Astrocyte (in vitro differentiated cells and primary cell): Measurements from ENCODE around the gene TEDC2. TPM values are rescaled to one million over a fixed set of nuclear protein-coding genes. Genes with fewer than 3 reads are reported as not detected.

ENCODE experiments used
- DNase-seq: peaks from one replicate; pipeline ENCODE4 v3.0.0-alpha.2; 2010; ENCODE audit warnings: low read depth
- FAIRE-seq: peaks from 2 replicates; lab custom pipeline; 2011; peaks lifted over from hg19 to GRCh38; lab: Jason Lieb, UNC
- H2AFZ ChIP-seq: 2 replicates; pipeline ENCODE4 v1.6.0; 2012; ENCODE audit warnings: low read depth, low read length, inconsistent platforms
- H3K27ac ChIP-seq: 2 replicates; pipeline ENCODE4 v1.5.1; 2011; ENCODE audit warnings: low read depth, low read length, inconsistent platforms
- H3K27me3 ChIP-seq: 2 replicates; pipeline ENCODE4 v1.6.0; 2011; ENCODE audit warnings: low read length, inconsistent platforms; ENCODE audit not compliant: insufficient read depth
- H3K36me3 ChIP-seq: 2 replicates; pipeline ENCODE4 v1.5.1; 2011; ENCODE audit warnings: low read length, inconsistent platforms; ENCODE audit not compliant: insufficient read depth
- H3K4me1 ChIP-seq: 2 replicates; pipeline ENCODE4 v1.5.1; 2011; ENCODE audit warnings: low read length, inconsistent platforms; ENCODE audit not compliant: insufficient read depth
- H3K4me2 ChIP-seq: 2 replicates; pipeline ENCODE4 v1.6.0; 2012; ENCODE audit warnings: low read length, inconsistent platforms
- H3K4me3 ChIP-seq: 2 replicates; pipeline ENCODE4 v1.5.1; 2011; ENCODE audit warnings: low read depth, mild to moderate bottlenecking, low read length, inconsistent platforms; ENCODE audit not compliant: insufficient read depth
- H3K79me2 ChIP-seq: 2 replicates; pipeline ENCODE4 v1.6.0; 2012; ENCODE audit warnings: mild to moderate bottlenecking, low read length, inconsistent platforms; ENCODE audit not compliant: insufficient read depth
- H3K9ac ChIP-seq: 2 replicates; pipeline ENCODE4 v1.6.0; 2012; ENCODE audit warnings: mild to moderate bottlenecking, low read length, inconsistent platforms
- H3K9me3 ChIP-seq: 2 replicates; pipeline ENCODE4 v1.5.1; 2012; ENCODE audit warnings: low read depth, mild to moderate bottlenecking, low read length, inconsistent platforms; ENCODE audit not compliant: insufficient read depth
- H4K20me1 ChIP-seq: 2 replicates; pipeline ENCODE4 v1.6.0; 2012; ENCODE audit warnings: low read length, inconsistent platforms; ENCODE audit not compliant: insufficient read depth
- H3K27ac Mint-ChIP-seq: one replicate; pipeline ENCODE4 v1.8.0; 2021; ENCODE audit warnings: mild to moderate bottlenecking, mixed read lengths; ENCODE audit not compliant: unreplicated experiment
- H3K27me3 Mint-ChIP-seq: one replicate; pipeline ENCODE4 v1.8.0; 2021; ENCODE audit warnings: low read depth, mixed read lengths; ENCODE audit not compliant: unreplicated experiment
- H3K36me3 Mint-ChIP-seq: one replicate; pipeline ENCODE4 v1.8.0; 2021; ENCODE audit warnings: low read depth, mixed read lengths; ENCODE audit not compliant: unreplicated experiment
- H3K4me1 Mint-ChIP-seq: one replicate; pipeline ENCODE4 v1.8.0; 2021; ENCODE audit warnings: low read depth, mixed read lengths; ENCODE audit not compliant: unreplicated experiment
- H3K4me3 Mint-ChIP-seq: one replicate; pipeline ENCODE4 v1.8.0; 2021; ENCODE audit warnings: mild to moderate bottlenecking, moderate library complexity, mixed read lengths; ENCODE audit not compliant: unreplicated experiment
- H3K9me3 Mint-ChIP-seq: one replicate; pipeline ENCODE4 v1.8.0; 2021; ENCODE audit warnings: mild to moderate bottlenecking, mixed read lengths; ENCODE audit not compliant: unreplicated experiment
- EZH2 ChIP-seq: IDR thresholded peaks from 2 replicates; pipeline ENCODE4 v1.6.1; 2012; ENCODE audit warnings: mild to moderate bottlenecking, low read length, inconsistent platforms; ENCODE audit not compliant: insufficient read depth
- total RNA-seq: library from RNA; stranded (reverse); gene quantifications from 2 replicates; pipeline ENCODE4 v1.2.1, GENCODE V29; 2021
- TF ChIP-seq, protein P1 (sequence below): IDR thresholded peaks from 2 replicates; pipeline ENCODE4 v1.5.1; 2011; ENCODE audit warnings: low read depth, mild to moderate bottlenecking, inconsistent platforms, low read length, moderate library complexity; ENCODE audit not compliant: insufficient read depth

Gene TEDC2
- total RNA-seq, 1 donor from 2014 or later, result 6.0 TPM

DNA sequence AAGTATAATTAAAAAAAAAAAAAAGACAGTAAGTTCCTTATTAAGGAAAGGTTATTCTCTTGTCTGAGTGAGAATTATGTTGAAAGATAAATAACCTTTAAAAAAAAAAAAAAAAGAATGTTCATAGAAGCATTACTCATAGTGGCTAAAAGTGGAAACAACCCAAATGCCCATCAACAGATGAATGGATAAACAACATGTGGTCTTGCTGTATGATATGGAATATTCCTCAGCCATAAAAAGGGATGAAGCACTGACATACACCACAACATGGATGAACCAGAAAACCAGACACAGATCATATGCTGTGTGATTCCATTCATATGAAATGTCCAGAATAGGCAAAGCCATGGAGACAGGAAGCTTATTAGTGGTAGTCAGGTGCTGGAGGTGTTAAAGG, 39.9 kb upstream of the TEDC2 start:
- DNase-seq, result no peak
- H3K79me2 ChIP-seq, result no peaks in the 10 kb centered on the region
- Mint-ChIP-seq H3K27me3 (peaks cover 7% of the 10 kb centered on the region), H3K4me1 (peaks cover 4% of the 10 kb centered on the region), H3K36me3 (no peaks in the 10 kb centered on the region), H3K9me3 (no peaks in the 10 kb centered on the region), H3K27ac (no peak overlapping the region), H3K4me3 (no peak overlapping the region)
- H3K4me2 ChIP-seq, result no peak overlapping the region
- H4K20me1 ChIP-seq, result no peaks in the 10 kb centered on the region
- H3K36me3 ChIP-seq, result no peaks in the 10 kb centered on the region
- no peaks in the 10 kb centered on the region for H3K9me3 ChIP-seq
- H2AFZ ChIP-seq, result no peak overlapping the region
- TF ChIP-seq EZH2, result no peak
- TF ChIP-seq, protein P1, sequence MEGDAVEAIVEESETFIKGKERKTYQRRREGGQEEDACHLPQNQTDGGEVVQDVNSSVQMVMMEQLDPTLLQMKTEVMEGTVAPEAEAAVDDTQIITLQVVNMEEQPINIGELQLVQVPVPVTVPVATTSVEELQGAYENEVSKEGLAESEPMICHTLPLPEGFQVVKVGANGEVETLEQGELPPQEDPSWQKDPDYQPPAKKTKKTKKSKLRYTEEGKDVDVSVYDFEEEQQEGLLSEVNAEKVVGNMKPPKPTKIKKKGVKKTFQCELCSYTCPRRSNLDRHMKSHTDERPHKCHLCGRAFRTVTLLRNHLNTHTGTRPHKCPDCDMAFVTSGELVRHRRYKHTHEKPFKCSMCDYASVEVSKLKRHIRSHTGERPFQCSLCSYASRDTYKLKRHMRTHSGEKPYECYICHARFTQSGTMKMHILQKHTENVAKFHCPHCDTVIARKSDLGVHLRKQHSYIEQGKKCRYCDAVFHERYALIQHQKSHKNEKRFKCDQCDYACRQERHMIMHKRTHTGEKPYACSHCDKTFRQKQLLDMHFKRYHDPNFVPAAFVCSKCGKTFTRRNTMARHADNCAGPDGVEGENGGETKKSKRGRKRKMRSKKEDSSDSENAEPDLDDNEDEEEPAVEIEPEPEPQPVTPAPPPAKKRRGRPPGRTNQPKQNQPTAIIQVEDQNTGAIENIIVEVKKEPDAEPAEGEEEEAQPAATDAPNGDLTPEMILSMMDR, result no peak
- H3K27ac ChIP-seq, result no peak overlapping the region
- no peak for FAIRE-seq
- peaks cover 8% of the 10 kb centered on the region for H3K4me1 ChIP-seq
- H3K27me3 ChIP-seq, result peaks cover 3% of the 10 kb centered on the region
- H3K9ac ChIP-seq, result no peak overlapping the region
- no peak overlapping the region for H3K4me3 ChIP-seq

DNA sequence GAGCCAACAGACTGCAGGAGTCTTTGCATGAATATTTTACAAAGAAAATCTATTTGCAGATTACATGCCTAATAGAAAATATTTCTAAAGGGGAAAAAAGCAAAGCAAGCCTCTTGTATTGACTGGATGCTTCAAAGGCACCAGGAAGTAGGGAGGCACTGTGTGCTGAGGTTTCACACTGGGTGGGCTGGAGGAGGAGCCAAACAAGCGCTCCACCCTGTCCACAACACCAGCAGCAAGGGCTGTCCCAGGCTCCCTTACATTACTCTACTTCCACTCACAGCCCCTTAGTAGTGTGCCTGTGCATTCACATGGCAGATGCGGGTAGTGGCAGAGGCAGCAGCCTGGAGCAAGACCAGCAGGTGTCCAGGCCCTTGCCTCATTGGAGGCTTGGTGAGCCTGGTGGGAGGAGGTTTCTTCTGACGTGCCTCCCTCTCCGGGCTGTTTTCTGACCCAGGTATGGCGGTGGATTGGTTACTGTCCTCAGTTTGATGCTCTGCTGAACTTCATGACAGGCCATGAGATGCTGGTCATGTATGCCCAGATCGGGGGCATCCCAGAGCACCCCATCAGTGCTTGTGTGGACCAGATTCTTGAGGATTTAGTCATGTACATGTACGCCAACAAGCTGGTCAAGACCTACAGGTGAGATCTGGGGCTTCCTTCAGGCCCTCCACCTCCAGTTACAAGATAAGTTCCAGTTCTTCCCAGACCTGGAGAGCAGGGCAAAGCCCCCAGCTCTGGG, 37.6 kb upstream of the TEDC2 start:
- Histone ChIP-seq H3K27ac (no peak overlapping the region), H2AFZ (no peak overlapping the region), H3K9ac (no peak overlapping the region), H3K9me3 (no peaks in the 10 kb centered on the region), H3K27me3 (peaks cover 3% of the 10 kb centered on the region), H3K79me2 (no peaks in the 10 kb centered on the region), H3K4me2 (no peak overlapping the region), H3K4me3 (no peak overlapping the region), H3K4me1 (no peaks in the 10 kb centered on the region), H4K20me1 (no peaks in the 10 kb centered on the region), H3K36me3 (no peaks in the 10 kb centered on the region)
- Mint-ChIP-seq H3K4me3 (no peak overlapping the region), H3K27me3 (peaks cover 18% of the 10 kb centered on the region), H3K36me3 (no peaks in the 10 kb centered on the region), H3K27ac (no peak overlapping the region), H3K9me3 (no peaks in the 10 kb centered on the region), H3K4me1 (peaks cover 4% of the 10 kb centered on the region)
- no peak for FAIRE-seq
- no peak for TF ChIP-seq EZH2
- TF ChIP-seq, protein P1, result no peak
- no peak for DNase-seq
